Right lobe of liver (tissue), 4 donors: ENCODE results near the gene SNRNP48.

Source experiments
- CTCF ChIP-seq, 4 donors: fragments of 200-600 bp in 3 of 4; fragments of 450-650 bp in 1 of 4; IDR thresholded peaks; one replicate each; pipeline versions ENCODE4 v1.5.1 to v1.8.0; 2016 to 2022; ENCODE audit warnings: antibody characterized with exemption in 4 of 4, mild to moderate bottlenecking in 2 of 4
- POLR2A ChIP-seq: fragments of 450-650 bp; IDR thresholded peaks from one replicate; pipeline ENCODE4 v1.6.1; 2017; ENCODE audit warnings: antibody characterized with exemption, mild to moderate bottlenecking
- donor health status: DM: no; HTN: no; CAD: no.
- donor health status: DM: no; HTN: no; CAD: no.
- donor health status: DM: no; HTN: yes; CAD: no.

DNA sequence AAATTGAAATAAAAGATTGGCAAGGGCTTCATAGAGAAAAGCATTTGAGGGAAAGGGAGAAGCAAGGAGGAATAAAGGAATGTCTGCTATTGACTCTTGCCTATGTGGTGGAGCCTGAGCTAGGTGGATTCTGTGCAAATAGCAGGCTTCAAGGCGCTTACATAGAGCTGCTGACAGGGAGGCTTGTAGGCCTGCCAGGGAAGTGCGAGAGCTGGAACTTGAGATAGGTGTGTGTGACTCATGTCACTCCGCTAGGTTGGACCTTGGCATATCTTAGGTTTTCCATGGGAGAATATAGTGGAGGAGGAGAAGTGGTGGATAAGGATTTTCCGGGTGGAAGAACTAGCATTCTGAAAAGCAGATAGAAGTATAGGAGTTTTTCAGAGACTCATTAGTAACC, 14.0 kb downstream of the SNRNP48 start:
- TF ChIP-seq CTCF (IDR thresholded peaks at IDR 0.05) (no peak), POLR2A (no peak)
